Naive thymus-derived CD4-positive, alpha-beta T cell (primary cell): ENCODE data around the gene ATP10B. TPM values are rescaled to one million over a fixed set of nuclear protein-coding genes. Genes with fewer than 3 reads are reported as not detected.

Experiments used
- ATAC-seq: fragments of 150-1000 bp; cut with Tn5 transposase; 2 replicates; pipeline ENCODE4 v1.10.0; 2021; ENCODE audit warnings: mild to moderate bottlenecking, moderate library complexity
- CTCF ChIA-PET: fragments of 350-600 bp; sonication (Branson Sonifier 250); formaldehyde crosslinking; loops from one replicate; lab custom pipeline; 2021; ENCODE audit warnings: antibody characterized with exemption; lab: Charles Lee
- POLR2A ChIA-PET: fragments of 350-600 bp; sonication (Branson Sonifier 250); formaldehyde crosslinking; loops from one replicate; lab custom pipeline; 2021; ENCODE audit warnings: antibody characterized with exemption, inconsistent platforms; lab: Charles Lee
- DNase-seq, 9 donors: peaks; one replicate each; pipeline versions ENCODE4 v3.0.0 to v3.0.0-alpha.2; 2020 to 2022; ENCODE audit warnings: mixed read lengths in 1 of 9
- H3K27ac ChIP-seq: one replicate; pipeline ENCODE4 v1.7.0; 2013; ENCODE audit warnings: mild to moderate bottlenecking, low read depth, low read length, moderate library complexity
- H3K27me3 ChIP-seq, 2 donors: one replicate each; pipeline ENCODE4 v1.7.0; 2013; ENCODE audit warnings: low read length in 2 of 2, mild to moderate bottlenecking in 2 of 2, moderate library complexity in 2 of 2; ENCODE audit not compliant: control insufficient read depth in 2 of 2, insufficient read depth in 2 of 2
- H3K36me3 ChIP-seq, 3 experiments: 1 replicate in 2 of 3; 2 replicates in 1 of 3; pipeline ENCODE4 v1.7.0; 2013; ENCODE audit warnings: low read length in 3 of 3, mild to moderate bottlenecking in 3 of 3, moderate library complexity in 1 of 3; ENCODE audit not compliant: insufficient read depth in 3 of 3, control insufficient read depth in 2 of 3
- H3K4me1 ChIP-seq, 2 donors: one replicate each; pipeline ENCODE4 v1.7.0; 2013; ENCODE audit warnings: low read length in 2 of 2, mild to moderate bottlenecking in 2 of 2, moderate library complexity in 1 of 2; ENCODE audit not compliant: control insufficient read depth in 2 of 2, insufficient read depth in 2 of 2
- H3K4me3 ChIP-seq: 2 replicates; pipeline ENCODE4 v1.7.0; 2013; ENCODE audit warnings: mild to moderate bottlenecking, low read length
- H3K9me3 ChIP-seq, 3 experiments: 1 replicate in 2 of 3; 2 replicates in 1 of 3; pipeline ENCODE4 v1.7.0; 2013; ENCODE audit warnings: low read length in 3 of 3; ENCODE audit not compliant: control insufficient read depth in 2 of 3
- H3K27ac Mint-ChIP-seq, 9 donors: one replicate each; pipeline ENCODE4 v1.8.0; 2020 to 2022; ENCODE audit warnings: mixed read lengths in 9 of 9, mild to moderate bottlenecking in 8 of 9, moderate library complexity in 5 of 9, inconsistent platforms in 2 of 9
- H3K27me3 Mint-ChIP-seq, 5 donors: one replicate each; pipeline ENCODE4 v1.8.0; 2021 to 2022; ENCODE audit warnings: mixed read lengths in 5 of 5, mild to moderate bottlenecking in 1 of 5
- H3K36me3 Mint-ChIP-seq, 5 donors: one replicate each; pipeline ENCODE4 v1.8.0; 2020 to 2022; ENCODE audit warnings: mixed read lengths in 5 of 5, mild to moderate bottlenecking in 3 of 5, inconsistent platforms in 1 of 5
- H3K4me1 Mint-ChIP-seq, 7 donors: one replicate each; pipeline ENCODE4 v1.8.0; 2020 to 2022; ENCODE audit warnings: mixed read lengths in 7 of 7, mild to moderate bottlenecking in 3 of 7, inconsistent platforms in 1 of 7
- H3K4me3 Mint-ChIP-seq, 10 donors: one replicate each; pipeline ENCODE4 v1.8.0; 2020 to 2022; ENCODE audit warnings: mild to moderate bottlenecking in 10 of 10, mixed read lengths in 10 of 10, moderate library complexity in 6 of 10, inconsistent platforms in 2 of 10
- H3K9me3 Mint-ChIP-seq, 11 donors: one replicate each; pipeline ENCODE4 v1.8.0; 2020 to 2022; ENCODE audit warnings: mixed read lengths in 11 of 11, mild to moderate bottlenecking in 4 of 11, inconsistent platforms in 1 of 11, moderate library complexity in 1 of 11
- intact Hi-C, 2 donors: fragments of 100-400 bp; cut with micrococcal nuclease; formaldehyde crosslinking; loops; one replicate each; pipeline ENCODE4 v1.15.1; 2023
- polyA plus RNA-seq, 2 donors: library from polyadenylated mRNA; unstranded; fragments of 300-500 nt; fragmentation: Illumina TruSeq; gene quantifications; one replicate each; pipeline ENCODE4 v1.2.3, GENCODE V29; 2021
- total RNA-seq, 6 experiments: library from RNA in 5 of 6; stranded (reverse) in 5 of 6; gene quantifications; 1 replicate in 5 of 6; 2 replicates in 1 of 6; pipeline ENCODE4 v1.2.3 and lab custom pipeline; 2021 to 2026

Gene ATP10B
- total and polyA plus RNA-seq, 7 experiments from 2014 or later = not detected

DNA sequence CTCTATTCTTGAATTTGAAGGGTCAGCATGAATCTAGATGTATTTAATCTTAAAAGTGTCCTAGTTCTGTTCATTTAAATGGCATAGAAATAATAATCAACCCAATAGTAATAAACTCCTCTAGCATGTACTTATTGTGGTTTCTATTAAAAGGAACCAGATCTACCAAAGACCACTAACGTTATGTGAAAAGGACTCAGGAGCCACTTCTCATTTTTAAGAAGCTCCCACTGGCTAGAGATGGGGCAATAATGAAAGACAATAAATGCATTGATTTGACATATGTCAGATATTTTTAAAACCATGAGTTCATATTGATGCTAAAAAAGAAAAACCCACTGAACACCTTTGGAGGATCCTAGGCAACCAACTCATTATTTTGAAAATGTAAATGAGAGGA, 191.9 kb downstream of the ATP10B start:
- Histone ChIP-seq H3K27ac (no peak overlapping the region), H3K4me3 (no peak overlapping the region), H3K9me3 (no peaks in the 10 kb centered on the region), H3K27me3 (no peaks in the 10 kb centered on the region), H3K4me1 (no peaks in the 10 kb centered on the region), H3K36me3 (no peaks in the 10 kb centered on the region)
- Mint-ChIP-seq H3K4me1 (peaks cover 0 to 23% (median 0%) of the 10 kb centered on the region in 7 donors), H3K9me3 (peaks cover 0 to 6% (median 0%) of the 10 kb centered on the region in 11 donors), H3K4me3 (no peak overlapping the region), H3K36me3 (peaks cover 0 to 6% (median 0%) of the 10 kb centered on the region in 5 donors), H3K27ac (no peak overlapping the region), H3K27me3 (peaks cover 2 to 29% (median 14%) of the 10 kb centered on the region in 5 donors)
- ATAC-seq (no peak), DNase-seq (no peak)
- CTCF ChIA-PET = no interaction called here
- POLR2A ChIA-PET = no interaction called here
- intact Hi-C loops = no loop called here

DNA sequence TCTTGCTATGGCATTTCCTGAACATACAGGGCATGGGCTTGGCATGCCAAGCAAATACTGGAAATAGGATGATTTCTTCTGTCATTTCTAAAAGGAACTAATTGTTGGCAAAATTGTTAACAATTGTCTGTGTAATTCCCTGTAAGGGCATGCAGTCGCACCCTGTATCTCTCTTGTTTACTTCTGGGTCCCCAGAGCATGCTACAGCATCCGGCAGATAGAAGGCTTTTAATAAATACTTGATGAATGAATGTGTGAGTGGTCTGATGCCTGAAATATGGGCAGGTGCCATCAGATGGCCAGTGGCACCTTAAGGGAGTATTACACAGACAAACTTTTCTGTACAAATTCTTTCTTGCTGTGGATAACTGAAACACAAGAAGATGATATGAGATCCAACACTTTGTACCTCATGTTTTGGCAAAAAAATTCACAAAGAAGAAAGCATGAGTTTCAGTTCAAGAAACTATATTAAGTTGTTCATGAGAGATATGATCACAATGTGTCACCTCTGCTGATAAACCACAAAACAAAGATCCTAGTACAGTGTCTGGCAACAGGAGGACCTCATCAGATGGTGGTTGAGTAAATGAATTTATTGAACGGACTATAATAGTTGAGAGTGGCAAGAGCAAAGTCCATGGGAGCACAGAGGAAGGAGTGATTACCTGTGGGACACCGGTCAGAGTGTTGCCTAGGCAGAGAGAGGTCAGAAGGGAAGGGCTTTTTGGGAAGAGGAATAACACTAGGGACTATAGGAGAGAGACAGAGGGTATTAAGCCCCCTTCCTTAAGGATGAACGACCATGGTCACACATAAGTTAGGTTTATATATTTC, 194.2 kb downstream of the ATP10B start:
- ATAC-seq = no peak

DNA sequence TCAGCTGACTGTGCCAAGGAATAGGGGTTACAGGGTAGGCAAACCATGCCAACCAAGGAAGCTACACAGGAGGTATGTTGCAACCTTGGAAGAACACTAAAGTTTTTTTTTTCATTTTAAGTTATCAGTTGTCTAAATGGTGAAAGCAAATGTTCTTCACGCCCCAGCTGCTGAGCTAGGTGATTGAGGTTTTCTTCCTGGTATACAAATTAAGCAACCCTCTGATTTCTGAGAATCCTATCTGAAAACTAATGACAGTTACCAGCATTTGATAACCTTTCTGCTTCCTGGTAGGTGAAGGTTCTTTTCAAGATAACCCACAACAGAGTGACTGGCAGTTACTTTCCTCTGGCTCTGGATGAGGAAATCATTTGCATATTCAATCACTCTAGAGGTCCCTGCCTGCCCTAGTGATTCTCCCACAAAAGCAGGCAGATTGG, 194.9 kb downstream of the ATP10B start:
- no peaks in the 10 kb centered on the region for H3K4me1 ChIP-seq
- H3K36me3 Mint-ChIP-seq = peaks cover 0 to 6% (median 0%) of the 10 kb centered on the region in 5 donors
- intact Hi-C loops = loop anchor here in 1 of 2 donors (5.0 kb wide), 1 partner anchor 150 kb away; no protein-coding TSS in a partner anchor
- no peak overlapping the region for H3K4me3 ChIP-seq
- H3K27me3 ChIP-seq = no peaks in the 10 kb centered on the region
- peaks cover 2 to 29% (median 14%) of the 10 kb centered on the region in 5 donors for H3K27me3 Mint-ChIP-seq
- H3K9me3 ChIP-seq = no peaks in the 10 kb centered on the region
- H3K4me1 Mint-ChIP-seq = peaks cover 0 to 23% (median 0%) of the 10 kb centered on the region in 7 donors
- no peak for DNase-seq
- H3K27ac Mint-ChIP-seq = peak overlapping the region in 1 of 9 donors; percentile 70
- H3K36me3 ChIP-seq = no peaks in the 10 kb centered on the region
- POLR2A ChIA-PET = interaction anchor here (0.7 kb wide), 1 partner anchor 424 kb away, joined by 3 read pairs; no protein-coding TSS in a partner anchor
- no peak overlapping the region for H3K27ac ChIP-seq
- ATAC-seq = peak; percentile 58
- H3K9me3 Mint-ChIP-seq = peaks cover 0 to 5% (median 0%) of the 10 kb centered on the region in 11 donors
- CTCF ChIA-PET = no interaction called here
- peak overlapping the region in 1 of 10 donors; percentile 50 for H3K4me3 Mint-ChIP-seq

More for the DNA sequence above, 194.2 kb downstream of the ATP10B start:
- Mint-ChIP-seq H3K4me3 (no peak overlapping the region), H3K4me1 (peaks cover 0 to 23% (median 0%) of the 10 kb centered on the region in 7 donors), H3K9me3 (peaks cover 0 to 6% (median 0%) of the 10 kb centered on the region in 11 donors), H3K36me3 (peaks cover 0 to 6% (median 0%) of the 10 kb centered on the region in 5 donors), H3K27me3 (peaks cover 2 to 29% (median 14%) of the 10 kb centered on the region in 5 donors), H3K27ac (peak overlapping the region in 1 of 9 donors; percentile 70)
- H3K36me3 ChIP-seq = no peaks in the 10 kb centered on the region
- H3K27me3 ChIP-seq = no peaks in the 10 kb centered on the region
- no peak overlapping the region for H3K27ac ChIP-seq
- intact Hi-C loops = loop anchor here in 1 of 2 donors (5.0 kb wide), 1 partner anchor 151 kb away; no protein-coding TSS in a partner anchor
- no peak overlapping the region for H3K4me3 ChIP-seq
- H3K9me3 ChIP-seq = no peaks in the 10 kb centered on the region
- ChIA-PET CTCF (no interaction called here), POLR2A (no interaction called here)
- DNase-seq = no peak
- H3K4me1 ChIP-seq = no peaks in the 10 kb centered on the region

DNA sequence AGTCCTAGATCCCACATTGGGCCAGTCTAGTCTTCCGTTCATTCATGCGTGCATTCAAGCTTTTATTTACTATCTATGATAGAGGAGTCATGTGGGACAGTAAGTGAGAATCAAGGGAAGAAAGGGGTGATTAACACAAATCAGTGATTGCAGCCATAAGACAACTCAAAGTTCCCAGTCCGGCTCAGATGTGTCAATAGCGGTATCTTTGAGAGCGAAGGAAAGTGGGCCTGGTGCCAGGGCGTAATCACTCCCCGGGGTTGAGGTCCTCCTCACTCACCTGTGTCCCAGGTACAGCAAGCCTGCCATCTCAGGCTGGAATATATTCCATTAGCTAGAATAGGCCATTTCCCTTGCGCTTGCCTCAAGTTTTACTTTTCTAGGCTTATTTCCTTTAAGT, 196.3 kb downstream of the ATP10B start:
- Histone ChIP-seq H3K9me3 (no peaks in the 10 kb centered on the region), H3K4me3 (no peak overlapping the region), H3K27ac (no peak overlapping the region), H3K36me3 (no peaks in the 10 kb centered on the region), H3K27me3 (no peaks in the 10 kb centered on the region), H3K4me1 (no peaks in the 10 kb centered on the region)
- Mint-ChIP-seq H3K4me1 (peaks cover 0 to 23% (median 0%) of the 10 kb centered on the region in 7 donors), H3K4me3 (no peak overlapping the region), H3K36me3 (peaks cover 0 to 6% (median 0%) of the 10 kb centered on the region in 5 donors), H3K9me3 (peaks cover 0 to 5% (median 0%) of the 10 kb centered on the region in 11 donors), H3K27me3 (peaks cover 2 to 29% (median 13%) of the 10 kb centered on the region in 5 donors), H3K27ac (no peak overlapping the region)
- DNase-seq = no peak
- ATAC-seq = no peak
- CTCF ChIA-PET = no interaction called here
- POLR2A ChIA-PET = no interaction called here
- intact Hi-C loops = loop anchor here in 1 of 2 donors (5.0 kb wide), 1 partner anchor 148 kb away; no protein-coding TSS in a partner anchor

DNA sequence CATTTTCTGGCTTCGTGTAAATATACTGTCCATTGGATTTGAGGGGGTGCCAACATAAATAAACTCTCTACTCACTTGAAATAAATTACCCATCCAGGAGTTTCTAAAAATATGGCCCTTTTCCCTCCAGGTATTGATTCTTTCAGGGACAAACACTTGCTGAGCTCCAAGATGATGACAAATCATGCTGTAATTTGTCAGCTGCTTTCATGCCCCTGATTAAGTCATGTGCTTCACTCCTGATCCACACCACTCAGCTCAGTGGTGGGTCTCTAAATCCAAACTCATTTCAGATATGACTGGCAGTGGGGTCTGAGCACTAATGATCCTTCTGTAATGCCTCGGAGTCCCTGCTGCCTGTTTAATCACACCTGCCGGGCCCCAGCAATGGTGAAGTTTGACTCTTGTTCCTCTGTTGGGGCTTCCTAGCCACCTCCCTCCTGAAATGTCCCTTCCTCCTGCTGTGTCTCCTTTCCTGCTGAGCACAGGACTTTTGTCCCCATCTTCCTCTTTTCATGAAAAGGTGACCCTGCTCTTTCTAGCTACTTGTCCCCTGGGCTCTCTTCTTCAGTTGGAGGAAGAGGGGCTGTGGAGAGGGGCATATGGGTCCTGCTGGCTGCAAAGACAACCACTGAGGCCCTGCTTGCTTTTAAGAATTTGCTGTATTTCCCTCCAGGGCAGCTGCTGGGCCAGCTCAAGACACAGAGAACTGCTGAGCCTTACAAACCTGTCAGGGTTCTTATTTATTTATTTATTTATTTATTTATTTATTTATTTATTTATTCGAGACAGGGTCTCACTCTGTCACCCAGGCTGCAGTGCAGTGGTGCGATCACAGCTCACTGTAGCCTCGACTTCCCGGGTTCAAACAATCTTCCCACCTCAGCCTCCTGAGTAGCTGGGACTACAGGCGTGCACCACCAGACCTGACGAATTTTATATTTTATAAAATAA, 200.0 kb downstream of the ATP10B start:
- POLR2A ChIA-PET = no interaction called here
- H3K27ac ChIP-seq = no peak overlapping the region
- Mint-ChIP-seq H3K27ac (no peak overlapping the region), H3K36me3 (peaks cover 0 to 4% (median 0%) of the 10 kb centered on the region in 5 donors), H3K9me3 (peaks cover 0 to 5% (median 0%) of the 10 kb centered on the region in 11 donors), H3K4me1 (peaks cover 0 to 11% (median 0%) of the 10 kb centered on the region in 7 donors), H3K4me3 (no peak overlapping the region), H3K27me3 (peaks cover 0 to 19% (median 5%) of the 10 kb centered on the region in 5 donors)
- no peaks in the 10 kb centered on the region for H3K4me1 ChIP-seq
- no peaks in the 10 kb centered on the region for H3K9me3 ChIP-seq
- CTCF ChIA-PET = no interaction called here
- no peaks in the 10 kb centered on the region for H3K36me3 ChIP-seq
- DNase-seq = no peak
- H3K27me3 ChIP-seq = no peaks in the 10 kb centered on the region
- no peak for ATAC-seq
- H3K4me3 ChIP-seq = no peak overlapping the region
- intact Hi-C loops = loop anchor here in 1 of 2 donors (2.0 kb wide), 1 partner anchor 213 kb away; no protein-coding TSS in a partner anchor

DNA sequence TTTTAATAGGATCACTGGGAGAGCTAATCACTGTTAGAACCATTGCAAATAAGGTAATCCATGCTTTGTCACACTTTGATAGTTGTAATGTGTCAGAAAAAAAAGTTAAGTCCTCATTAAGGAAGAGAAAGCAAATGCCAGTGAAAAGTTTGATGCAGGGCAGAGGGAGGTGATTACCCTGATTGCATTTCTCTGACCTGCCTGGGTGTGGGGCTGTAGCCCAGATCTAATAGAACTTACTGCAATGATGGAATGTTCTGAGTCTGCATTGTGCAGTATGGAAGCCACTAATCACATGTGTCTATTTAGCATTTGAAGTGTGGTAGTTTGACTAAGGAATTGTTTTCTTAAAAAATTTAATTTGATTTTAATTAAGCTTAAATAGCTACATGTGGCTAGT, 202.7 kb downstream of the ATP10B start:
- Mint-ChIP-seq H3K27ac (no peak overlapping the region), H3K4me3 (no peak overlapping the region), H3K27me3 (peaks cover 0 to 6% (median 5%) of the 10 kb centered on the region in 5 donors), H3K9me3 (peaks cover 0 to under 1% (median 0%) of the 10 kb centered on the region in 11 donors), H3K4me1 (no peaks in the 10 kb centered on the region), H3K36me3 (no peaks in the 10 kb centered on the region)
- DNase-seq (no peak), ATAC-seq (no peak)
- intact Hi-C loops = no loop called here
- no peaks in the 10 kb centered on the region for H3K27me3 ChIP-seq
- no peaks in the 10 kb centered on the region for H3K9me3 ChIP-seq
- no peak overlapping the region for H3K27ac ChIP-seq
- no peak overlapping the region for H3K4me3 ChIP-seq
- CTCF ChIA-PET = no interaction called here
- H3K36me3 ChIP-seq = no peaks in the 10 kb centered on the region
- no peaks in the 10 kb centered on the region for H3K4me1 ChIP-seq
- POLR2A ChIA-PET = no interaction called here
